ENCODE measurements around the gene FEM1B.

FEM1B gene

GRCh38 chr15:68318931-68319909, 41.7 kb downstream of the FEM1B start:
- H3K4me1 ChIP-seq (ENCODE audit: control insufficient read depth in 1 of 2, insufficient read depth in 1 of 2, low read depth in 1 of 2, low read length in 1 of 2): no peaks in the 10 kb centered on the region
- TF ChIP-seq CTCF (IDR thresholded peaks at IDR 0.05): no peak
- H3K27me3 ChIP-seq: no peaks in the 10 kb centered on the region
- no peak overlapping the region for H3K27ac ChIP-seq
- H3K36me3 ChIP-seq: no peaks in the 10 kb centered on the region
- no peaks in the 10 kb centered on the region for H3K9me3 ChIP-seq
- H3K4me3 ChIP-seq (ENCODE audit: low read depth in 1 of 2, low read length in 1 of 2): no peak overlapping the region

- H3K4me3 ChIP-seq (ENCODE audit: low read depth in 1 of 2, low read length in 1 of 2): no peak overlapping the region
- no peaks in the 10 kb centered on the region for H3K4me1 ChIP-seq (ENCODE audit: control insufficient read depth in 1 of 2, insufficient read depth in 1 of 2, low read depth in 1 of 2, low read length in 1 of 2)
- H3K27ac ChIP-seq: no peak overlapping the region
- no peaks in the 10 kb centered on the region for H3K27me3 ChIP-seq
- TF ChIP-seq CTCF (IDR thresholded peaks at IDR 0.05): no peak
- no peaks in the 10 kb centered on the region for H3K36me3 ChIP-seq
- no peaks in the 10 kb centered on the region for H3K9me3 ChIP-seq
Measured at GRCh38 chr15:68319997-68320396, 42.5 kb downstream of the FEM1B start.

- Histone ChIP-seq H3K4me1 (ENCODE audit: control insufficient read depth in 1 of 2, insufficient read depth in 1 of 2, low read depth in 1 of 2, low read length in 1 of 2) (no peaks in the 10 kb centered on the region), H3K27ac (no peak overlapping the region), H3K4me3 (ENCODE audit: low read depth in 1 of 2, low read length in 1 of 2) (no peak overlapping the region), H3K27me3 (no peaks in the 10 kb centered on the region), H3K9me3 (no peaks in the 10 kb centered on the region), H3K36me3 (no peaks in the 10 kb centered on the region)
- TF ChIP-seq CTCF (IDR thresholded peaks at IDR 0.05): no peak
Measured at GRCh38 chr15:68321229-68321628, 43.7 kb downstream of the FEM1B start.

- H3K4me1 ChIP-seq (ENCODE audit: control insufficient read depth in 1 of 2, insufficient read depth in 1 of 2, low read depth in 1 of 2, low read length in 1 of 2): peaks cover 0 to 3% of the 10 kb centered on the region in 2 experiments
- no peaks in the 10 kb centered on the region for H3K36me3 ChIP-seq
- no peaks in the 10 kb centered on the region for H3K27me3 ChIP-seq
- no peaks in the 10 kb centered on the region for H3K9me3 ChIP-seq
- H3K27ac ChIP-seq: no peak overlapping the region
- H3K4me3 ChIP-seq (ENCODE audit: low read depth in 1 of 2, low read length in 1 of 2): no peak overlapping the region
- no peak for TF ChIP-seq CTCF (IDR thresholded peaks at IDR 0.05)
Measured at GRCh38 chr15:68322796-68323195, 45.3 kb downstream of the FEM1B start.

- H3K9me3 ChIP-seq: no peaks in the 10 kb centered on the region
- H3K36me3 ChIP-seq: no peaks in the 10 kb centered on the region
- peaks cover 5% of the 10 kb centered on the region for H3K27me3 ChIP-seq
Measured at GRCh38 chr15:68325726-68326125, 48.2 kb downstream of the FEM1B start.

More at GRCh38 chr15:68325726-68326125, 48.2 kb downstream of the FEM1B start:
- Histone ChIP-seq H3K4me3 (ENCODE audit: low read depth in 1 of 2, low read length in 1 of 2) (no peak overlapping the region), H3K27ac (no peak overlapping the region), H3K4me1 (ENCODE audit: control insufficient read depth in 1 of 2, insufficient read depth in 1 of 2, low read depth in 1 of 2, low read length in 1 of 2) (peaks cover 0 to 3% of the 10 kb centered on the region in 2 experiments)
- no peak for TF ChIP-seq CTCF (IDR thresholded peaks at IDR 0.05)
